ENCODE measurements around the gene FATE1. TPM values are rescaled to one million over a fixed set of nuclear protein-coding genes. Genes with fewer than 3 reads are reported as not detected.

Gene FATE1
- total and polyA plus RNA-seq, 2 of the 8 experiments (the other 6 are each of a cell fraction or from before 2014, with no cell fraction given), result 0.12 TPM; not detected in 1

GRCh38 chrX:151695583-151696340, 20.1 kb upstream of the FATE1 start:
- peaks cover 0 to 6% (median 0%) of the 10 kb centered on the region in 4 experiments; a peak in 1 of 7 replicates for H3K4me1 ChIP-seq (replicated peaks in 1 of 4; ENCODE audit: control insufficient read depth in 3 of 4, insufficient read depth in 4 of 4, low read length in 3 of 4)
- POLR2A ChIA-PET (ENCODE audit: partially characterized antibody), result no interaction called here

More at GRCh38 chrX:151695583-151696340, 20.1 kb upstream of the FATE1 start:
- H2BK15ac ChIP-seq (ENCODE audit: low read length), result no peak overlapping the region; the same call in 1 of the 2 replicates
- H4K5ac ChIP-seq (ENCODE audit: insufficient read length, low read depth, low read length), result no peak overlapping the region
- H3K18ac ChIP-seq (ENCODE audit: extremely low read depth, low read length), result no peak overlapping the region; the same call in 1 of the 2 replicates
- H2AK5ac ChIP-seq (ENCODE audit: low read depth, low read length), result no peak overlapping the region
- 41% methylated on average over 12 of the region's 19 CpGs; no CpG with 5 or more reads in 1 of the 2 experiments for WGBS, 2 experiments (ENCODE audit: extremely low coverage in 1 of 2, insufficient coverage in 1 of 2, insufficient read length in 1 of 2, insufficient replicate concordance in 2 of 2, low coverage in 1 of 2, low lambda C conversion rate in 2 of 2, missing lambda C conversion rate in 1 of 2)
- H4K20me1 ChIP-seq (replicated peaks in 1 of 2; ENCODE audit: control insufficient read depth in 1 of 2, insufficient read depth in 2 of 2, low read length in 2 of 2), result no peaks in the 10 kb centered on the region
- no peak overlapping the region for H3K56ac ChIP-seq (replicated peaks; ENCODE audit: insufficient read length, low read depth, low read length)
- no peaks in the 10 kb centered on the region for H3K79me1 ChIP-seq (ENCODE audit: low read depth, low read length)
- no peaks in the 10 kb centered on the region for H3K23me2 ChIP-seq (ENCODE audit: low read depth, low read length)
- H2BK20ac ChIP-seq (ENCODE audit: low read length), result no peak overlapping the region
- no peaks in the 10 kb centered on the region for H3K9me3 ChIP-seq (ENCODE audit: insufficient read depth in 2 of 2, low read depth in 1 of 2, low read length in 1 of 2)
- H3K27me3 ChIP-seq (replicated peaks in 1 of 4; ENCODE audit: control insufficient read depth in 3 of 4, extremely low read depth in 1 of 4, insufficient read depth in 3 of 4, low read length in 3 of 4), result peaks cover 0 to 6% (median 1%) of the 10 kb centered on the region in 4 experiments; a peak in 2 of 7 replicates
- H4K8ac ChIP-seq (ENCODE audit: extremely low read depth, insufficient read depth, low read length), result no peak overlapping the region
- H3K23ac ChIP-seq (ENCODE audit: insufficient read length), result no peak overlapping the region
- H3K4me3 ChIP-seq (ENCODE audit: extremely low read depth in 1 of 4, insufficient read depth in 2 of 4, low read depth in 3 of 4, low read length in 4 of 4), result peak overlapping the region; percentile 29 to 59 (median 44); a peak in 7 of 8 replicates
- no peak for FAIRE-seq
- H4K91ac ChIP-seq (replicated peaks; ENCODE audit: insufficient read length, low read length), result no peak overlapping the region
- CTCF ChIA-PET (ENCODE audit: partially characterized antibody), result interaction anchor here (1.3 kb wide), 1 partner anchor 18 kb away, joined by 4 read pairs; no protein-coding TSS in a partner anchor
- no peak overlapping the region for H2BK120ac ChIP-seq (replicated peaks; ENCODE audit: low read depth, low read length)
- H2BK12ac ChIP-seq (ENCODE audit: low read depth, low read length), result no peak overlapping the region
- no peak overlapping the region for H2BK5ac ChIP-seq (ENCODE audit: low read depth, low read length)
- TF ChIP-seq KDM4A (IDR thresholded peaks at IDR 0.05; ENCODE audit: low read depth, low read length, severe bottlenecking), result peak; percentile 30
- TF ChIP-seq BACH1 (IDR thresholded peaks at IDR 0.05; ENCODE audit: low read length), result no peak
- H3K9ac ChIP-seq (replicated peaks in 1 of 4; ENCODE audit: extremely low read depth in 1 of 4, low read depth in 3 of 4, low read length in 3 of 4), result no peak overlapping the region; a peak in 1 of 7 replicates
- H3K14ac ChIP-seq (ENCODE audit: insufficient read length), result no peak overlapping the region
- no peak for DNase-seq (ENCODE audit: low read depth in 1 of 2, low spot score in 2 of 2)
- H3K79me2 ChIP-seq (ENCODE audit: control insufficient read depth in 1 of 2, insufficient read depth in 2 of 2, low read length in 2 of 2), result no peaks in the 10 kb centered on the region
- no peaks in the 10 kb centered on the region for H3K36me3 ChIP-seq (ENCODE audit: control insufficient read depth in 2 of 4, insufficient read depth in 4 of 4, low read length in 3 of 4)
- H3K4ac ChIP-seq (replicated peaks; ENCODE audit: insufficient read length, low read depth, low read length), result no peak overlapping the region
- no peak overlapping the region for H2AFZ ChIP-seq (ENCODE audit: low read length)
- H3K4me2 ChIP-seq (ENCODE audit: insufficient read depth in 1 of 2, low read depth in 2 of 2, low read length in 2 of 2), result peak overlapping the region; percentile 74 to 83
- H3K27ac ChIP-seq (ENCODE audit: low read depth, low read length), result no peak overlapping the region

Measured in H1 (cell line).